GM12891 (cell line): ENCODE measurements around the gene FBRSL1.

Source experiments
- POLR2A ChIP-seq: IDR thresholded peaks from 2 replicates; pipeline ENCODE4 v1.6.1; 2011; ENCODE audit warnings: low read depth, low read length, control low read depth
- POLR2AphosphoS5 ChIP-seq: IDR thresholded peaks from 2 replicates; pipeline ENCODE4 v1.6.1; 2011; ENCODE audit warnings: low read depth, low read length, control low read depth

DNA sequence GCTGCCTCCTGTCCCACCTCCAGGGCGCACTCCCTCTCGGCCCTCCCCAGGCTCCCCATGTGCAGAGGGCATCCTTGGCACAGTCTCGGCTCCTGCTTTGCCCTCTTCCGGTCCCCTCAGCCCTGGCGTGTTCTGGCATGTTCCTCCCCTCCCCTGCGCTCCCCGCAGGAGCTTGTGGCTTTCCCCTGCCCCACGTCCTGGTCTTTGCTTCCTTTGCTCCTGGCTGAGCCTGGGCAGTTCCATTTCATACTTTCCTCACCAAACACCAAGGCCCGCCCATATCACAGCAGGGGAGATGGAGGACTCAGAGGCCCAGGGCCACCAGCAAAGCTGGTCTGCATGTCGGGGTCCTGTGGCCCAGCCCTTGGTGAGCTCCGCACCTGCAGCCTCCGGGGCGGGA lies 56.0 kb downstream of the FBRSL1 start:
- TF ChIP-seq POLR2AphosphoS5 = no peak
- TF ChIP-seq POLR2A = no peak
